GF-D8 (cell line): ENCODE results near the gene FREY1.
"Not testable (repeated sequence)": the region's sequence is repeated elsewhere in the genome, so short reads cannot be mapped to it uniquely, and the experiment has no call there.

Experiments
- DNase-seq: peaks from one replicate; lab custom pipeline; 2025; lab: John Stamatoyannopoulos, UW

FREY1 gene

GRCh38 chr11:45913942-45914635 lies 7.0 kb upstream of the FREY1 start:
- DNase-seq: no peak

DNA sequence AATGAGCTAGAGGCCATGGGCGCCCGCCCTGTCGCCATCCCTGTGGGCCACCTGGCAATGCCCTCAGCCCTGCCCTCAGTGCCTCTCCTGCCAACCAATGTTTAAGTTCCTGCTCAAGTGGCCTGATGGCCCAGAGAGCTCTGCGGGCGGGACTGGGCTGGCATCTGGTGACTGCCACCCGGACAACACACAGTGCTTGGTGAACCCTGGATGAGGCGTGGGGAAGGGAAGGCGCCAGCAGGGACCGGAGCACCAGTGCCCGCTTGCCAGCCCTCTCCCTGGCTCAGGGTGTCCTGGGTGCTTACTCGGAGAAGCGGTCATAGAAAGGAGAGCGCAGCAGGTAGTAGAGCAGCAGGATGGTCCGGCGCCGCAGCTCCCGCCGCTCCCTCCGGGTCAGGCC lies 6.4 kb upstream of the FREY1 start:
- DNase-seq: no peak

DNA sequence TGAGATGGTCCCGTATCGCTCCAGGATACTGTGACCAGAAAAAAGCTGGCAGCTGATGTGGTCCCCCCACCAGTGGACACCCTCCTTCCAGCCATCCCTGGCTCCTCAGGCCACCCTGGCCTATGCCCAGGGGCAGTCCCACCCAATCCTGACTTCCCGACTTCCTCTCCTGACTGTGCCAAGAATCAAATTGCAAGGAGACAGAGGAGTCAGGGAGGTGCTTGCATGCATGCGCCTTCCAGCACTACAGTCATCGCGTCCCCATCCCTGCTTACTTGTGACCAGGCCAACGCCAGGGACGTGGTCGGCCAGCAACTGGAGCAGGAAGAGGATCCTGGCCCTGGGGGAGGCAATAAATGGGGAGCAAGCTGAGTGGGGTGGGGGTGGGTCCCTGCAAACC lies 3.6 kb upstream of the FREY1 start:
- DNase-seq: no peak

DNA sequence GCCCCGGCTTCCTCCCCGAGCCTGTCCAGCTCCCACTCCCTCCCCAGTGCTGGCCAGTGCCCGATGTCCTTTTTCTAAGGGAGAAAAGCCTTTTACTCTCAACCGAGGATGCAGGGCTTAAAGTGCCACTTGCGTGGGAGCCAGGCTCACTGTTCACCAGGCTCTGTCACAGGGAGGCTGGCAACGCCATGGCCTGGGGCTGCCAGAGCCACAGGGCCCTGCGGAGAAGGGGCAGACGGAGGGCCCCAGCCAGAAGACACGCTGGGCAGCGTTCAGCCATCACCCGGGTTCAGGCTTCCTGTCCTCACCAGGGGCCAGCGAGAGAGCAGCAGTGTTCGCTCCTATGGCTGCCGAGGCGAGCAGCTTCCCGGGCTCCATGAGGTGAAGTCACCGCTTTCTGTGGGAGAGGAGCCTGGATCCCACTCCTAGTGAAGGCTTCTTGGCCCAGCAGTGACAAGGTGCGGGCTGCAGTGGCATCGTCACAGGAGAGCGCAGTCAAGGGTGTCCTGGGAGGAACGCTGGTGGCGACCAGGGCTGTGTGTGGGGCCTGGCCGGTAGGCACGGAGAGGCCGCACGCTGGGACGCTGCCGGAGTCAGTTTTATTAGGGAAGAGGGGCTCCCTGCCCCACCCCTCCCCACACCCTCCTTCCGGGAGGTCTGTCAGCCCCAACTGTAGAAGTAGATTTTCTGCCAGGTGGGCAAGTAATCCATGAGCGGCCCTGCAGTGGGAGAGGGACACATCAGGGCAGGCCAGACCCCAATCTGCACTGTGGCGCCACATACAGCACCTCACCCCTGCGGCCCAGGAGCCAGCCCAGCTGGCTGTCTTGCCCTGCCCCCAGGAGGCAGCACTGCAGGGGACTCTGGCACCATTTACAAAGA lies 2.8 kb upstream of the FREY1 start:
- no peak for DNase-seq

DNA sequence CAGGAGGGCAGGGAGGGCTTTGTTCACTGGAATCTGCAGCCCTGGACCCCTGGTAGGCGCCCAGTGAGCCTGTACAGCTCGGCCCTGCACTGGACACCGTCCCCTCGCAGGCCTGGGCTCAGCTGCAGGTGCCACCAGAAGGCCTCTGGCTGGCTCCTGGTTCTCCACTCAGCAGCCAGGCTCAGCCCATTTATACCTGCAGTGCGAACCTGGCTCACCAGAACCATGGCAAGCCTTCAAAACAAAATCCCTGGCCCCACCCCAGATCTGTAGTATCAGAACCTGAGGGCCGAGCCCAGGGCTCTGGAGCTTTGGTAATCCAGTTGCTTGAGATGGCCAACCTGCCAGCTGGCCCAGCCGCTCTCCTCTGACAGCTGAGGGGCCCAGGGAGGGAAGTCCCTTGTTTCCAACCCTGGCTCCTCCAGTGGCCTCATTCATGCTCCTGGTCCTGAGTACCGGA lies 870 bp upstream of the FREY1 start:
- DNase-seq: no peak

GRCh38 chr11:45906096-45906682 lies 882 bp downstream of the FREY1 start:
- no peak for DNase-seq

DNA sequence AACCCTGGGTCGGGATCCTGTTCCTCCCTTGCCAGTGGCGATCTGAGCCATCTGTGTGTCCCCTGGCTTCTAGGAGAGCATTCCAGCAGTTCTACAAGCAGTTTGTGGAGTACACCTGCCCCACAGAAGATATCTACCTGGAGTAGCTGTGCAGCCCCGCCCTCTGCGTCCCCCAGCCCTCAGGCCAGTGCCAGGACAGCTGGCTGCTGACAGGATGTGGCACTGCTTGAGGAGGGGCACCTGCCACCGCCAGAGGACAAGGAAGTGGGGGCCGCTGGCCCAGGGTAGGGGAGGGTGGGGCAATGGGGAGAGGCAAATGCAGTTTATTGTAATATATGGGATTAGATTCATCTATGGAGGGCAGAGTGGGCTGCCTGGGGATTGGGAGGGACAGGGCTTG lies 1.5 kb downstream of the FREY1 start:
- not testable (repeated sequence) for DNase-seq

- DNase-seq: no peak
Observed at GRCh38 chr11:45905095-45905494, 2.0 kb downstream of the FREY1 start.

DNA sequence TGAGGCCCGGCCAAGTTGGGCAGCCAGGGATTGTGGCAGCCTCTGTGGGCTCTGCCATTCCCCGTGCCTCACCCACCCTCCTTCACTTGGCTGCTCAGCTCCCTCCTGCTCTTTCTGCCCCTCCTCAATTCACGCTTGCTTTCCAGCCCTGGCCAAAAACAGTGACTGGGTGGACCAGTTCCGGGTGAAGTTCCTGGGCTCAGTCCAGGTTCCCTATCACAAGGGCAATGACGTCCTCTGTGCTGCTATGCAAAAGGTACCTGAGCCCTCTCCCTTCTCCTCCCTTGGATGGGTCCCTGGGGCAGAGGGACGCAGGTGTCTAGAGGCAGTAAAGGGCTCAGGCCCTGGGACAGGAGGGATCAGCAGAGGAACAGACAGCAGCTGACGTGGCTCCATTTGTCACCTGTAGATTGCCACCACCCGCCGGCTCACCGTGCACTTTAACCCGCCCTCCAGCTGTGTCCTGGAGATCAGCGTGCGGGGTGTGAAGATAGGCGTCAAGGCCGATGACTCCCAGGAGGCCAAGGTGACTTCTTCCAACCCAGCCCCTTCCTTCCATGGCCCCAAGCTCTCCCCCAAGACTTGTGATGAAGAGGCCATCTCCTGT lies 2.7 kb downstream of the FREY1 start:
- DNase-seq: no peak

DNA sequence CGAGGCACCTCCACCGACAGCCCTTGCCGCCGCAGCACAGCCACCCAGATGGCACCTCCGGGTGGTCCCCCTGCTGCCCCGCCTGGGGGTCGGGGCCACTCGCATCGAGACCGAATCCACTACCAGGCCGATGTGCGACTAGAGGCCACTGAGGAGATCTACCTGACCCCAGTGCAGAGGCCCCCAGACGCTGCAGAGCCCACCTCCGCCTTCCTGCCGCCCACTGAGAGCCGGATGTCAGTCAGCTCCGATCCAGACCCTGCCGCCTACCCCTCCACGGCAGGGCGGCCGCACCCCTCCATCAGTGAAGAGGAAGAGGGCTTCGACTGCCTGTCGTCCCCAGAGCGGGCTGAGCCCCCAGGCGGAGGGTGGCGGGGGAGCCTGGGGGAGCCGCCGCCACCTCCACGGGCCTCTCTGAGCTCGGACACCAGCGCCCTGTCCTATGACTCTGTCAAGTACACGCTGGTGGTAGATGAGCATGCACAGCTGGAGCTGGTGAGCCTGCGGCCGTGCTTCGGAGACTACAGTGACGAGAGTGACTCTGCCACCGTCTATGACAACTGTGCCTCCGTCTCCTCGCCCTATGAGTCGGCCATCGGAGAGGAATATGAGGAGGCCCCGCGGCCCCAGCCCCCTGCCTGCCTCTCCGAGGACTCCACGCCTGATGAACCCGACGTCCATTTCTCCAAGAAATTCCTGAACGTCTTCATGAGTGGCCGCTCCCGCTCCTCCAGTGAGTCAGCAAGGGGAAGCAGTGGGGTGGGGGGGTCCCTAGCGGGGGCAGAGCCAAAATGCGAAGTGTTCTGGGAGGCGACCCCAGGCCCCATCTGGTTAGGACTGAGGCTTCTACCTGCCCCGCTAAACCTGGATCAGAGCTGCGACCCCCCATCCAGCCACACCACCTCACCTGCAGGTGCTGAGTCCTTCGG lies 4.4 kb downstream of the FREY1 start:
- DNase-seq: no peak

- no peak for DNase-seq
Observed at GRCh38 chr11:45901626-45902025, 5.4 kb downstream of the FREY1 start.

DNA sequence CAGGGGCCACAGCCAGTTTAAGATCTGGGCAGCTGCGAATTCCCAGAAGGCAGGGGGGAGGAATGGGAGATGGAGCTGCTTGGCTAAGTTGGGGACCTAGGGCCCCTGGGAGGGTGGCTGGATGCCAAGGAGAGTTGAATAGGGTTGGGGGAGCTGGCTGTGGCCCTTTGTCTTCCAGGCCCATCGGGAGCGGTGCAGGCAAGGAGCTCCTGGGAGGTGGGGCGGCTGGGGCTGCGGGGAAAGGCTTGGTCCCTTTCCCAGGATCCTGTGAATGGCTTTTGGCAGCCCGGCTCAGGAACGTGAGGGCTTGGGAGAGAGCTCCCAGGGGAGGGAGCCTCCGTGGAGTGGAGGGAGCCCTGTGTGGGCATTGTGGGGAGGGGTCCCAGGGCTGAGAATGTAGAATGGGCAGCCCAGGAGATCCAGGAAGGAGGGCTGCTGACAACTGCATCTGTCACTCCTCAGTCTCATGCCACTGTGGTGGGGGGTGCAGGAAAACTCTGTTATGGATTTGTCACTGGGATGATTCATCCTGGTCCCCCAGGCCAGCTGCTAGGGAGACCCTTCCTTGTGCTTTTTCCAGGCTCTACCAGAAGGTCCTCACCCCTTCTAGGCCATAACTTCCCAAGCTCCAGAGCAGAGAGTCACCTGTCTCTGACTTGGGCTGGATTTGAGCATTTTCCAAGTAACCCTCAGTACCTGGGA lies 6.0 kb downstream of the FREY1 start:
- no peak for DNase-seq

GRCh38 chr11:45900175-45900800 lies 6.8 kb downstream of the FREY1 start:
- DNase-seq: not testable (repeated sequence)

GRCh38 chr11:45899448-45900174 lies 7.5 kb downstream of the FREY1 start:
- DNase-seq: no peak

DNA sequence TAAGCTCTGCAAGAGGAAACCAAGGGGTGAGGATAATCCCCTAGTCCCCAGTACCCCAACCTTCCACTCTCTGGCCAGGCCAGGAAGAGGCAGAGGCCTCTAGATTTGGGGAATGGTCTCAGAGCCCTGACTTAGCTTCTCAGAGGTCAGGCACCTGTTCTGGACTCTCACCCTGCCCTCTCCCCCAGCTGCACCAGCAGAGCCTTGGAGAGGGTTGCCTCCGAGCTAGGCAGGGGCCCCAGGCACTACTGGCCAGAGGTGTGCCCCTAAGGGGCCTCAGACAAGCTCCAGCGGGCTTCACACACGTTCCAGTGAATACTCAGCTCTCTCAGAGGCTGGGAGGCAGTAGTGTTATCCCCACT lies 8.0 kb downstream of the FREY1 start:
- no peak for DNase-seq

DNA sequence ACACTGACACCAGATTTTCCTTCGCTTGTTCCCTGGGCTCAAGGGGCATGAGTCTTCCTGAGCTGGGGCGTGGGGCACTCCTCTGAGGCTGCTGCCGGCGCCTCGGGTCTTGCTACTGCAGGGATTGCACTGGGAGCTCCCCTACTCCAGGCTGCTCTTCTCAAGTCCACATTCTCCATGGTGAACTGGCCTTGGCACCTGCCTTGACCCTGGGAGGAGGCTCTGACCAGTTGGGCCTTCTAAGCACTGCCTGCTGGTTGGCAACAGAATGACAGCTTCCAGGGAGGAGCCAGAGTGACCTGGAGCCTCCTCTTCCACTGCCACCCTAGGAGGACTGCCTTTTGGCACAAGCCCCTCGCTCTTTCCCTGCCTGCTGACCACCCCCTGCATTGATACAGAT lies 9.5 kb downstream of the FREY1 start:
- no peak for DNase-seq

DNA sequence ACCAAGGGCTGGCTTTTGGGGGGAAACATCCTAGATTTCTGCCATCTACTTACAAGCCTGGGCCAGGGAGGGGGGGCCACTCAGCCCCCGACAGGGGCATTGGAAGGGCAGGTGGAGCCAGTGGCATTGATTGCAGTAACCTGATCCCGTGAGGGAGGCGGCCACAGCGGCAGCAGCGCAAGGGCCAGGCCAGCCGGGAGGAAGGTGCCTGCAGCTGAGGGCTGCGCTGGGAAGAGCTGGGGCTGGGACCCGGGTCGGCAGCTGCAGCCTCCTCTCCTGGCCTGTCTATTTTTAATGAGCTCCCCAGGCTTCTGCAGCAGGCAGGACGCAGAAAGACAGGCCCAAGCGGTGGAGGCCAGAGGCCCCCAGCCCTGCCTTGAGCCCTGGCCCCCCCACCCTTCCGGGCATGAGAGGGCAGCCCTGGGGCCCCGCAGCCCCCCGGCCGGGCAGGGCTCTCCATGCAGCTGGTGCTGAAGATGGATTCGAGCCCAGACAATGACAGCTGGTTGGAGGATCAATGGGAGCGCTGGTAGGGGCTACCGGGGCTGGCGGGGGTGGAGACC lies 10.6 kb downstream of the FREY1 start:
- DNase-seq: no peak

DNA sequence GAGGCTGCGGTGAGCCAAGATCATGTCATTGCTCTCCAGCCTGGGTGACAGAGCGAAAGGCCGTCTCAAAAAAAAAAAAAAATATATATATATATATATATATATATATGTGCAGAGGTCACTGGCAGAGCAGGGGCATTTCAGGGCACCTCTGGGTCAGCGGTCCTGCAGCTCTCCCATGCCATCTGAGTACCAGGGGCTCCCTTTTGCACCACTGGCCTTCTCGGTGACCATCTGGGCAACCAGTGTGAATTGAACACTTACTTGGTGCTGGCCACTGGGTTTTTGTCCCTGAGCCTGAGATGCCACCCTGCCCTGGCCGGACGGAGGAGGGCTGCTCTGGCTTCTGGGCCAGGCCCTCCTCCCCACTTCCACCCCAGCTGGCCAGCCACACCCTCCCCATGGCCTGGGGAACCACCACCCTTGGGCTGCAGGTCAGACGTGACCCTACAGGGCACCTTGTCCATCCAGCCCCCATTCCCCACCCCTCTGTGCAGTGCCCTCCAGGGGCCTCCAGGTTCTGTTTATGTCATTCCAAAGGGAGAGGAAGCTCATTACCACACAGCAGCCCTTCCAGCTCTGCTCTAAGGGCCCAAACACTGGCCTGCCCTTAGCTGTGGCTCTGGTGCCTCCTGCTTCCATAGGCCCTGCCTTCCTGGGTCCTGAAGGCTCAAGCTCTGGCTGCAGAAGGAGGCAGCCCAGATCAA lies 11.4 kb downstream of the FREY1 start:
- no peak for DNase-seq
